ENCODE measurements around the gene KAT2B. TPM values are rescaled to one million over a fixed set of nuclear protein-coding genes. Genes with fewer than 3 reads are reported as not detected.

The KAT2B gene
- total RNA-seq, 4 donors from 2014 or later, result 39.4 to 87.3 (median 61.1) TPM

- Histone ChIP-seq H3K4me3 (no peak overlapping the region), H3K27me3 (no peaks in the 10 kb centered on the region), H3K27ac (peak overlapping the region in 2 of 4 donors; percentile 46 to 47), H3K9me3 (no peaks in the 10 kb centered on the region), H3K4me1 (peaks cover 35 to 43% of the 10 kb centered on the region in 2 donors), H3K36me3 (no peaks in the 10 kb centered on the region)
- in situ Hi-C loops (cut with MboI; ENCODE audit: low sequenced_read_pairs in 4 of 4) (no loop called here), intact Hi-C loops (cut with DNase I; ENCODE audit: low total_unique reads) (no loop called here)
- TF ChIP-seq POLR2A (IDR thresholded peaks at IDR 0.05) (no peak), CTCF (IDR thresholded peaks at IDR 0.05 in 4 of 5, conservative IDR thresholded peaks at IDR 0.05 in 1 of 5) (no peak)
- ATAC-seq (no peak), DNase-seq (no peak)
These were observed 24.7 kb downstream of the KAT2B start for GRCh38 chr3:20064796-20065564.

GRCh38 chr3:20066079-20066478 is 25.8 kb downstream of the KAT2B start:
- H3K4me1 ChIP-seq, result peaks cover 30 to 37% of the 10 kb centered on the region in 2 donors
- DNase-seq, result no peak
- no peaks in the 10 kb centered on the region for H3K9me3 ChIP-seq
- no peak for ATAC-seq
- TF ChIP-seq POLR2A (IDR thresholded peaks at IDR 0.05) (no peak), CTCF (IDR thresholded peaks at IDR 0.05 in 4 of 5, conservative IDR thresholded peaks at IDR 0.05 in 1 of 5) (no peak)
- intact Hi-C loops (cut with DNase I; ENCODE audit: low total_unique reads), result no loop called here
- peak overlapping the region in 2 of 4 donors; percentile 3 to 46 for H3K27ac ChIP-seq
- H3K4me3 ChIP-seq, result no peak overlapping the region
- no peaks in the 10 kb centered on the region for H3K27me3 ChIP-seq
- in situ Hi-C loops (cut with MboI; ENCODE audit: low sequenced_read_pairs in 4 of 4), result no loop called here
- no peaks in the 10 kb centered on the region for H3K36me3 ChIP-seq

GRCh38 chr3:20066850-20067617 is 26.8 kb downstream of the KAT2B start:
- TF ChIP-seq POLR2A (IDR thresholded peaks at IDR 0.05) (no peak), CTCF (IDR thresholded peaks at IDR 0.05 in 4 of 5, conservative IDR thresholded peaks at IDR 0.05 in 1 of 5) (no peak)
- Histone ChIP-seq H3K27ac (peak overlapping the region; percentile 0 to 37 (median 23)), H3K4me1 (peaks cover 34 to 42% of the 10 kb centered on the region in 2 donors), H3K9me3 (no peaks in the 10 kb centered on the region), H3K27me3 (no peaks in the 10 kb centered on the region), H3K4me3 (no peak overlapping the region), H3K36me3 (no peaks in the 10 kb centered on the region)
- ATAC-seq (no peak), DNase-seq (no peak)
- intact Hi-C loops (cut with DNase I; ENCODE audit: low total_unique reads), result no loop called here
- in situ Hi-C loops (cut with MboI; ENCODE audit: low sequenced_read_pairs in 4 of 4), result no loop called here

- no peaks in the 10 kb centered on the region for H3K27me3 ChIP-seq
- ATAC-seq (no peak), DNase-seq (no peak)
- in situ Hi-C loops (cut with MboI; ENCODE audit: low sequenced_read_pairs in 4 of 4) (no loop called here), intact Hi-C loops (cut with DNase I; ENCODE audit: low total_unique reads) (no loop called here)
- H3K27ac ChIP-seq, result peak overlapping the region in 1 of 4 donors; percentile 3
- H3K4me1 ChIP-seq, result peaks cover 45 to 56% of the 10 kb centered on the region in 2 donors
- H3K36me3 ChIP-seq, result no peaks in the 10 kb centered on the region
- H3K9me3 ChIP-seq, result no peaks in the 10 kb centered on the region
- TF ChIP-seq POLR2A (IDR thresholded peaks at IDR 0.05) (no peak), CTCF (IDR thresholded peaks at IDR 0.05 in 4 of 5, conservative IDR thresholded peaks at IDR 0.05 in 1 of 5) (no peak)
- H3K4me3 ChIP-seq, result no peak overlapping the region
These were observed 28.4 kb downstream of the KAT2B start for GRCh38 chr3:20068512-20069177.
